Hindlimb muscle (tissue), 1 donor: ENCODE results near the gene SAP30. TPM values are rescaled to one million over a fixed set of nuclear protein-coding genes. Genes with fewer than 3 reads are reported as not detected.

Experiments
- DNase-seq: peaks from one replicate; pipeline ENCODE4 v3.0.0-alpha.2; 2013
- polyA plus RNA-seq: library from polyadenylated mRNA; unstranded; fragments of 120-200 nt; gene quantifications from one replicate; pipeline ENCODE4 v1.2.1, GENCODE V29; 2013; ENCODE audit not compliant: insufficient read length

SAP30 gene
- polyA plus RNA-seq, 1 donor: 10.9 TPM

DNA sequence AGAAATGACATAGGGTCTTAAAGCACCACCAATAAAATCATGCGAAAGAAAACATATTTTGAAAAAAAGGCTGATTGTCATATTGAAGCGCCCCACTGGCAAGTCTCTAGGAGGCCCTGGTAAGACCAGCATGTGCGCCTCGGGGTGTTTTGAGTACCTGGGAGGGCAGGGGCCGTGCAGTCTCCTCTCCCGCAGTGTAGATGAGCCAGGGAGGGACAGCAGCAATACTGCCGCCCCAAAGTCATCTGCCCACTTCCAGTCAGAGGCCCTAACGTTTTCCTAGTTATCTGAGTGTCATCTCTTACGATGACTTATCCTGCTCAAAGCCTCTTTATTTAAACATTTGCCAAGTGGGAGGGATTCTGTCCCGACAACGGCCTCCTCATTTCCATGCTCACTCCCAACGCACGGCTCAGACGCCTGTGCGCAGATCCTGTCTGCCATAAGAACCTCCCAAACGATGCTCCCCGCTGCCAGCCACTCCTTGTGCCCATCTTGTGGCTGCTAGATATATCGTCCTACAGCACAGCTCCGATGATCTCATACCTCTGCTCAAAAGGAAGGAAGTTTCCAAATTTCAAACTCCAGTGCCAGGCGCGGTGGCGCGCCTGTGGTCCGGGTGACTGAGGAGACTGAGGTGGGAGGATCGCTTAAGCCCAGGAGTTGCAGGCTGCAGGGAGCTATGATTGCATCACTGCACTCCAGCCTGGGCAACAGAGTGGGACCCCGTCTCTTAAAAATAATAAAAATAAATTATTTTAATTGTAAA is 45.3 kb downstream of the SAP30 start:
- no peak for DNase-seq

DNA sequence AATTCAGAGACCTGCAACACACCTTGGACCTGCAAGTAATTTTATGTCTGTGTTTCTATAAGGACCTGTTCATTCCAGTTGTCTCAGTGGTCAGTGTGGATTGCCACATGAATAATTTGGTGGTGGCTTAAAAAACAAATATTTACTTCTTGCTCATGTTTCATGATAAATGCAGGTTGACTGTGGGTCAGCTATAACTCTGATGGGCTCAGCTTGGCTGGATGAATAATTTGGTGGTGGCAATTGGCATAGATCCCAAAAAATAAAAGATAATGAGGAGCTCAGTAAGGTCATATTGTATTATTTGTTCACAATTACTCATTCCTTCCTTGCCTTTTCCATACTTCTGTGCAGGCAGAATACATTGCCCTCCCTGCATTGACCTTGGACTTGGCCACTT is 47.1 kb downstream of the SAP30 start:
- no peak for DNase-seq

DNA sequence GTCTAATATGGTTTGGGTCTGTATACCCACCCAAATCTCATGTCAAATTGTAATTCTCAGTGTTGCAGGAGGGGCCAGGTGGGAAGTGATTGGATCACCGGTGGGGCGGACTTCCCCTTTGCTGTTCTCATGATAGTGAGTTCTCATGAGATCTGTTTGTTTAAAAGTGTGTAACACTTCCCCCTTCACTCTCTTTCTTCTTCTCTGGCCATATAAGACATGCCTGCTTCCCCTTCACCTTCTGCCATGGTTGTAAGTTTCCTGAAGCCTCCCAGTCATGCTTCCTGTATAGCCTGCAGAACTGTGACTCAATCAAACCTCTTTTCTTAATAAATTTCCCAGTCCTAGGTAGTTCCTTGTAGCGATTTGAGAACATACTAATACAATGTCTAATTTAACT is 47.9 kb downstream of the SAP30 start:
- no peak for DNase-seq

DNA sequence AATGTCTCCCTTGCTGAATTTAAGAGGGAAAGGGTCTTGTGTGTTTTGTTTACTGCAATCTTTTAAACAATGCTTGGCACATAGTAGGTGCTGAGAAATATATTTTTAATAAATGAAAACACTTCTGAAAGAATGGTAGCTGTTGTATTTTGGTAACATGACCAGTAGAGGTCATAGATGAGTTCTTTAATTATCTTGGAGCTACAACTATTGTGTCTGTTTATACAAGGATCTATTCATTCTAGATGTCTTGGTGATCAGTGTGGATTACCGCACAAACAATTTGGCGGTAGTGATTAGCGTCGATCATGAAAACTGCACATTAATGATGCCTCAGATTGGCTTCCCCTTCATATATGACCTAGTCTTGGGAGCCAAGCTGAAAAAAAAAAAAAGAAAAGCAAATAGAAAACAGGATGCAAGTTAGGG is 49.6 kb downstream of the SAP30 start:
- no peak for DNase-seq

DNA sequence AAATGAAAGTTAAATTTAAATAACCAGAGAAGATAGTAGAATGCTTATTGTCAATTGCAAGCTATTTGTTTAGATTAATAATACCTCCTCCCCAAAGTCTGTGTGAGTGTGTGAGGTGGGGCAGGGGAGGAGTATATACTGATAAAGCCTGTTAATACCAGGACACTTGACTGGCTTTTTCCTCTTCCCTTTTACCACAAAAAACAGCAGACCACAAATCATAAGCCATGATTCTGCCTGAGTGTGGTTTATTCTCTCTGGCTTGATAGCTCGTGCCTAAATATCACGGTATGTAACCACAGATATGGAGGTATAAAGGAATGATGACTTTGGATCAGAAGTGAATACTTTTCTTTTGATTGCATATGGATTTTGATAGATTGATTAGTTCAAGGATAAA is 50.0 kb downstream of the SAP30 start:
- DNase-seq: no peak

DNA sequence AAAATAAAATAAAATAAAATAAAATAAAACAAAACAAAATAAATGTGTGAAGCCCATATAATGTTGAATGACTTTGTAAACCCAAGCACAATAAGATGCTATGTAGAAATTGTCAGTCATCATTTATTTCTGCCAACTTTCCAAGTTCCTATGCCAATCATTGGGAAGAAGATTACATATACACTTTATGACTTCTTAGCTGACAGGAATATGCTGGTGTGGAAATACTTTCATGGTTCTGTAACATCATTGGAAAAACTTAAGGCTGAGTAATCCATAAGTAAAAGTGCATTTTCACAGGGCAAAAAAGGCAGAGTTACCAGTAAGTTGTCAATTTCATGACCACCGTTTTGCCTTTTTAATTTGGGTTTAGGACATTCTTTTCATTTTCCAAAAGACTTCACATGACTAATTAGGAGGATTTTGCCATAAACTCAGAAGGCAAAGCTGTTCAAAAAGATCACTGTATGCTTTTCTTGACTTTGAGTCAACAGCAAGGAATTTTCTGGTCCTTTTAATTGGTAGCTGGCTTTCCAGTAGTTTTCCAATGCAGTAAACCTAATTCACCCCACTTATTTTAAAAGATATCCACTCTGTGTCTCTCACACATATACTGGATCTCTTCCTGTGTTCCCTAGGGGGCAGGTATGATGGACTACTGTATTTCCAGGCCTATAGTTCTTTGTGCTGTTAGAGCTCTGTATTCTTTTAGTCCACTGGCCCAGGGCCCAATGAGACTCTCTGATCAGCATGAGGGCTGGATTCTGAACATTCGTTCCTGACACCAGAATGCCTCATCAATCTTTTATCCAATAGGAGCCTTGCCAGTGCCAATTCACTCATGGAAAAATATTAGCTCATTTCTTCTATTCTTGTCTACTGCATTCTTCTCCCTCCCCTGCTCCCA is 54.4 kb downstream of the SAP30 start:
- no peak for DNase-seq

DNA sequence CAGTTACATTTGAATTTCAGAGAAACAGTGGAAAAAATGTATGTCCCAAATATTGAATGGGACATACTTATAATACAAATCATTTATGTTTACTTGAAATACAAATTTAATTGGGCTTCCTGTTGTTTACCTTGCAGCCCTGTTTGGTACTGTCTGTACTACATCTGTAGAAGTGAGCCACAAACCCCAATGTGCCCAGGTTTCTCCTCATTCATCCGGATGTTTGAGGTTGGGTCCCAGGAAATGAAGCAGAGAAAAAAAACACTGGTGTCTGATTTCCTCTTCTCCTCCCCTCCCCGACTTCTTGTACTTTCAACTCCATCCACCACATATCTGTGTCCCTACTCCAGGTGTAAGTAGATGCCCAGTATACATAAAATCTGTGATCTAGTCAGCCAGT is 55.3 kb downstream of the SAP30 start:
- DNase-seq: no peak

Other genes with a start within 250 kb of the SAP30 start
- gene GALNT7, start 202.1 kb upstream of the SAP30 start, polyA plus RNA-seq: 25.7 TPM
- gene HMGB2, start 36.6 kb upstream of the SAP30 start, polyA plus RNA-seq: 131 TPM
- gene SCRG1, start 28.2 kb downstream of the SAP30 start, polyA plus RNA-seq: 1.2 TPM
- gene HAND2, start 159.3 kb downstream of the SAP30 start, polyA plus RNA-seq: 0.77 TPM